NCI-H345 treated with DMSO at 0.1 percent for 48 hours (cell line): ENCODE measurements around the gene C14orf93.
"Not testable (repeated sequence)": the region's sequence is repeated elsewhere in the genome, so short reads cannot be mapped to it uniquely, and the experiment has no call there.

Source experiments
- DNase-seq: peaks from one replicate; lab custom pipeline; 2025; ENCODE audit not compliant: unreplicated experiment; lab: John Stamatoyannopoulos, UW

Gene C14orf93

GRCh38 chr14:22976620-22977433 is 33.1 kb downstream of the C14orf93 start:
- no peak for DNase-seq

- DNase-seq, result no peak
These were observed 35.2 kb downstream of the C14orf93 start for GRCh38 chr14:22974530-22975313.

- no peak for DNase-seq
These were observed 36.5 kb downstream of the C14orf93 start for GRCh38 chr14:22973217-22974032.

- no peak for DNase-seq
These were observed 37.5 kb downstream of the C14orf93 start for GRCh38 chr14:22972313-22972930.

- no peak for DNase-seq
These were observed 38.8 kb downstream of the C14orf93 start for GRCh38 chr14:22971152-22971551.

- DNase-seq, result no peak
These were observed 43.1 kb downstream of the C14orf93 start for GRCh38 chr14:22966783-22967269.

- not testable (repeated sequence) for DNase-seq
These were observed 43.8 kb downstream of the C14orf93 start for GRCh38 chr14:22965916-22966782.

GRCh38 chr14:22962061-22962676 is 47.8 kb downstream of the C14orf93 start:
- DNase-seq, result no peak

- DNase-seq, result no peak
These were observed 54.0 kb downstream of the C14orf93 start for GRCh38 chr14:22955702-22956569.

- no peak for DNase-seq
These were observed 57.5 kb downstream of the C14orf93 start for GRCh38 chr14:22952418-22952817.

GRCh38 chr14:22951795-22952194 is 58.1 kb downstream of the C14orf93 start:
- not testable (repeated sequence) for DNase-seq

GRCh38 chr14:22945642-22946041 is 64.3 kb downstream of the C14orf93 start:
- no peak for DNase-seq

- DNase-seq, result no peak
These were observed 70.3 kb downstream of the C14orf93 start for GRCh38 chr14:22939684-22940083.
